Endothelial cell (in vitro differentiated cells): ENCODE measurements around the gene NIN. TPM values are rescaled to one million over a fixed set of nuclear protein-coding genes. Genes with fewer than 3 reads are reported as not detected.
A peak's percentile ranks its signal among the peaks of the same experiment; 100 is the strongest.

ENCODE experiments used
- DNase-seq: peaks from one replicate; pipeline ENCODE4 v3.0.0; 2021; ENCODE audit warnings: low spot score
- H3K27ac Mint-ChIP-seq: one replicate; pipeline ENCODE4 v1.8.0; 2021; ENCODE audit warnings: mixed read lengths, inconsistent platforms; ENCODE audit not compliant: unreplicated experiment
- H3K27me3 Mint-ChIP-seq: one replicate; pipeline ENCODE4 v1.8.0; 2021; ENCODE audit warnings: mild to moderate bottlenecking, moderate library complexity, mixed read lengths, inconsistent platforms; ENCODE audit not compliant: unreplicated experiment
- H3K36me3 Mint-ChIP-seq: one replicate; pipeline ENCODE4 v1.8.0; 2021; ENCODE audit warnings: mild to moderate bottlenecking, low read depth, mixed read lengths, inconsistent platforms; ENCODE audit not compliant: unreplicated experiment
- H3K4me1 Mint-ChIP-seq: one replicate; pipeline ENCODE4 v1.8.0; 2021; ENCODE audit warnings: mild to moderate bottlenecking, mixed read lengths, inconsistent platforms; ENCODE audit not compliant: unreplicated experiment
- H3K4me3 Mint-ChIP-seq: one replicate; pipeline ENCODE4 v1.8.0; 2021; ENCODE audit warnings: mild to moderate bottlenecking, mixed read lengths, inconsistent platforms; ENCODE audit not compliant: unreplicated experiment
- H3K9me3 Mint-ChIP-seq: one replicate; pipeline ENCODE4 v1.8.0; 2021; ENCODE audit warnings: mixed read lengths, inconsistent platforms; ENCODE audit not compliant: unreplicated experiment
- total RNA-seq: library from RNA; stranded (reverse); fragmentation: NEBNext Ultra II Directional; extraction: Animal tissue kit (Norgen Biotek cat#: 25700); gene quantifications from one replicate; pipeline ENCODE4 v1.2.1, GENCODE V29; 2021; ENCODE audit not compliant: unreplicated experiment
- TF ChIP-seq, protein P1 (sequence below): fragments of 200-600 bp; sonication (generic); IDR thresholded peaks from one replicate; pipeline ENCODE4 v1.5.0; 2021; ENCODE audit warnings: antibody characterized with exemption; ENCODE audit not compliant: unreplicated experiment

NIN gene
- total RNA-seq, 1 donor from 2014 or later = 50.0 TPM

DNA sequence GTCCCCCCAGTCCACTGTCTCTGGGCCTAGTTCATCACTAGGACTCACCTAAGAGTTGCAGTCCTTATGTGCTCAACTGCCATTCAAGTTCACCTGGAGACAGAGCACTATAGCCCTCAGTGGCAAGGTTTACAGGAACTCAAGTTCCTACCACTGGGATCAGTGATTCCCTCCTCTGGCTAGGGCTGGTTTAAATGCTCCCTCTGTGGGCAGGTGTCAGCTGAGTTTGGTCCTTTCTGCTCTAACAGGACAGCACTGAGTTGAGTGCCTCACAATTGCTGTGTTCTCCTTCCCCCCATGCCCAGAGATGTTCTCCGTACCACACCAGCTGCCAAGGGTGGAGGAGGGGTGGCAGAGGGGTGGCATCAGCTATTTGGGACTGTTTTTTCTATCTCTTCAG is 142.1 kb downstream of the NIN start:
- H3K27me3 Mint-ChIP-seq = no peaks in the 10 kb centered on the region
- no peaks in the 10 kb centered on the region for H3K36me3 Mint-ChIP-seq
- H3K4me3 Mint-ChIP-seq = no peak overlapping the region
- TF ChIP-seq, protein P1, sequence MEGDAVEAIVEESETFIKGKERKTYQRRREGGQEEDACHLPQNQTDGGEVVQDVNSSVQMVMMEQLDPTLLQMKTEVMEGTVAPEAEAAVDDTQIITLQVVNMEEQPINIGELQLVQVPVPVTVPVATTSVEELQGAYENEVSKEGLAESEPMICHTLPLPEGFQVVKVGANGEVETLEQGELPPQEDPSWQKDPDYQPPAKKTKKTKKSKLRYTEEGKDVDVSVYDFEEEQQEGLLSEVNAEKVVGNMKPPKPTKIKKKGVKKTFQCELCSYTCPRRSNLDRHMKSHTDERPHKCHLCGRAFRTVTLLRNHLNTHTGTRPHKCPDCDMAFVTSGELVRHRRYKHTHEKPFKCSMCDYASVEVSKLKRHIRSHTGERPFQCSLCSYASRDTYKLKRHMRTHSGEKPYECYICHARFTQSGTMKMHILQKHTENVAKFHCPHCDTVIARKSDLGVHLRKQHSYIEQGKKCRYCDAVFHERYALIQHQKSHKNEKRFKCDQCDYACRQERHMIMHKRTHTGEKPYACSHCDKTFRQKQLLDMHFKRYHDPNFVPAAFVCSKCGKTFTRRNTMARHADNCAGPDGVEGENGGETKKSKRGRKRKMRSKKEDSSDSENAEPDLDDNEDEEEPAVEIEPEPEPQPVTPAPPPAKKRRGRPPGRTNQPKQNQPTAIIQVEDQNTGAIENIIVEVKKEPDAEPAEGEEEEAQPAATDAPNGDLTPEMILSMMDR = no peak
- DNase-seq = no peak
- no peaks in the 10 kb centered on the region for H3K4me1 Mint-ChIP-seq
- no peaks in the 10 kb centered on the region for H3K9me3 Mint-ChIP-seq
- H3K27ac Mint-ChIP-seq = no peak overlapping the region

DNA sequence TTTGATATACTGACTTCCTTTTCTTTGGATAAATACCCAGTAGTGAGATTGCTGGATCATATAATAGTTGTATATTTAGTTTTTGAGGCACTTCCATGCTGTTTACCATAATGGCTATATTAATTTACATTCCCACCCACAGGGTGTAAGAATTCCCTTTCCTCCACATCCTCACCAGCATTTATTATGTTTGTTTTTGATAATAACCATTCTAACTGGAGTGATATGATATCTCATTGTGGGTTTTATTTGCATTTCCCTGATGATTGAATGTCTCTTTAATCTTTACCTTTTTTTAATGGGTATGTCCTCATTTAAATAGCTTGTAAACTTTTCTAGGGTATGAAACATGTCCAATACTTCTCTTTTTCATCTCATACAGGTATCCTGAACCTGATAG is 151.3 kb downstream of the NIN start:
- Mint-ChIP-seq H3K27ac (no peak overlapping the region), H3K27me3 (peaks cover 2% of the 10 kb centered on the region), H3K4me3 (no peak overlapping the region), H3K36me3 (no peaks in the 10 kb centered on the region), H3K4me1 (peaks cover 21% of the 10 kb centered on the region), H3K9me3 (no peaks in the 10 kb centered on the region)
- TF ChIP-seq, protein P1 = no peak
- DNase-seq = no peak

DNA sequence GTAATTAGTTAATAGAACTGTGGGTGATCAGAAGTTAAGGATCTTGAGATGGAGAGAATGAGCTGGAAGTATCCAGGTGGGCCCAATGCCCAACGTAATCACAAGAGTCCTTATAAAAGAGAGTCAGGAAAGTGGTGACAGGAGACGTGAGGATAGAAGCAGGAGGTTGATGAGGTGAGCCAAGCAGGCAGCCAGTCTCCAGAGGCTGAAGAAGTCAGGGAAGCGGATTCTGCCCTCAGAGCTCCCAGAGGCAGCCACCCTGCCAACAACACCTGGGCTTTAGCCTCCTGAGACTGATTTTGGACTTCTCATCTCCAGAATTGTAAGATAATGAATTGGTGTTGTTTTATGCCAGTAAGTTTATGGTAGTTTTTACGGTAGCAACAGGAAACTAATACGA is 152.8 kb downstream of the NIN start:
- H3K4me1 Mint-ChIP-seq = peaks cover 24% of the 10 kb centered on the region
- H3K27me3 Mint-ChIP-seq = peaks cover 2% of the 10 kb centered on the region
- no peaks in the 10 kb centered on the region for H3K36me3 Mint-ChIP-seq
- TF ChIP-seq, protein P1 = no peak
- DNase-seq = no peak
- H3K4me3 Mint-ChIP-seq = no peak overlapping the region
- H3K27ac Mint-ChIP-seq = peak overlapping the region; percentile 65
- no peaks in the 10 kb centered on the region for H3K9me3 Mint-ChIP-seq

DNA sequence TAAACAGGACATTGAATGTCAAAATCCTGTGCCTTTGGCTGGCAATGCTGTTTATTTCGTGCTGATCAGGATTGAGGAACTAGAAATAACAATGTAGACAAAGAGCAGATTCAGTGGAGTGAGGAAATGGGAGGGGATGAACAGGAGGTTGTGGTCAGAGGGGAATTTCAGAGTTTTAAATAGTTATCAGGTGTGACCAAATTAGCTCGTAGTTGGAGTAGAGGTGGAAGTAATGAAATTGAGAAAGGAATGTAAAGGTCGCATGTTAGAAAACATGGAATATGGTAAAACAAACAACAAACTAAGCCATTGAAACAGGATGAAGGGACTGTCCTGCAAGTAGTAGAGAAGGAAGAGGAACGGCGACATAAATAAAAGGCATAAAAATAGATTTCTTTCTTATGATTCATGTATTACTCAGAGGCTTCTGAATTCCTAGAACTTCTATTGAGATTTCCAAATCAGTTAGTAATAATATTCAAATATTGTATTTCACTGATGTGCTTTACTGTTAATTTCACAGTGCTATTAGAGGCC is 153.4 kb downstream of the NIN start:
- no peaks in the 10 kb centered on the region for H3K36me3 Mint-ChIP-seq
- DNase-seq = no peak

DNA sequence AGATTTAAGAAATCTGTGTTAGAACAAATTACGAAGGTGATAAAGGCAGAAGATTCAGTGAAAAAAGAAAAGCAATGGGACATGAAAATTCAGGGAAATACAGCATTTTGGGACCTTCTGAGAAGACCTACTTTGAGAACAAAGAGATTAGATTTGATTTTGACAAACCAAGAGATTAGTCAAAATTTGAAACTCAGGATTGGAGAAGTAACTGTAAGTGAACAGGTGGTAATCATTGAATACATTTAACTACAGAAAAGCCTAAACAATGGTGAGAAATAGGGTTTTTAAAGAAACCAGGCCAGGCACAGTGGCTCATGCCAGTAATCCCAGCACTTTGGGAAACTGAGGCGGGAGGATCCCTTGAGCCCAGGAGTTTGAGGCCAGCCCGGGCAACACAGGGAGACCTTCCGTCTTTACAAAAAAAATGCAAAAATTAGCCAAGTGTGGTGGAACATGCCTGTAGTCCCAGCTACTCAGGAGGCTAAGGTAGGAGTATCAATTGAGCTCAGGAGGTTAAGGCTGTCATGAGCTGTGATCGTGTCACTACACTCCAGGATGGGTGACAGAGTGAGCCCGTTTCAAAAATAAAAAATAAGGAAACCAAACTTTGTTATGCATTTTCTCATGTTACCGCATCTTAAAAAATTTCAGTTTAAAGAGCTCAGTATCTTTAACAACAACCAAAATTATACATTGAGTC is 154.0 kb downstream of the NIN start:
- H3K4me1 Mint-ChIP-seq = peaks cover 24% of the 10 kb centered on the region
- DNase-seq = no peak
- no peaks in the 10 kb centered on the region for H3K36me3 Mint-ChIP-seq
- peak overlapping the region; percentile 2 for H3K4me3 Mint-ChIP-seq
- no peaks in the 10 kb centered on the region for H3K9me3 Mint-ChIP-seq
- H3K27me3 Mint-ChIP-seq = peaks cover 2% of the 10 kb centered on the region
- H3K27ac Mint-ChIP-seq = peak overlapping the region; percentile 87
- TF ChIP-seq, protein P1 = no peak

More for the DNA sequence above, 153.4 kb downstream of the NIN start:
- no peaks in the 10 kb centered on the region for H3K9me3 Mint-ChIP-seq
- TF ChIP-seq, protein P1 = no peak
- peak overlapping the region; percentile 2 for H3K4me3 Mint-ChIP-seq
- peak overlapping the region; percentile 87 for H3K27ac Mint-ChIP-seq
- peaks cover 2% of the 10 kb centered on the region for H3K27me3 Mint-ChIP-seq
- H3K4me1 Mint-ChIP-seq = peaks cover 24% of the 10 kb centered on the region
